A673 (cell line): Measurements from ENCODE around the gene SLC22A16. TPM values are rescaled to one million over a fixed set of nuclear protein-coding genes. Genes with fewer than 3 reads are reported as not detected.

ENCODE experiments used
- BruUV-seq: library from RNA; stranded (reverse); fragments of 400-500 nt; replicated peaks from 2 replicates; lab custom pipeline; 2021; lab: Mats Ljungman, UMichigan
- CTCF ChIA-PET: fragments of 300-600 bp; sonication (Branson Sonifier 250); formaldehyde crosslinking; loops from one replicate; lab custom pipeline; 2022; ENCODE audit warnings: antibody characterized with exemption; lab: Charles Lee
- POLR2A ChIA-PET: fragments of 300-600 bp; sonication (Branson Sonifier 250); formaldehyde crosslinking; loops from one replicate; lab custom pipeline; 2022; ENCODE audit warnings: antibody characterized with exemption; ENCODE audit not compliant: low non-redundant PET; lab: Charles Lee
- DNase-seq: peaks from one replicate; pipeline ENCODE4 v3.0.0-alpha.2; 2015; ENCODE audit warnings: low spot score
- H3K27ac ChIP-seq: fragments of 200-600 bp; sonication (generic); 2 replicates; pipeline ENCODE4 v1.5.1; 2016; ENCODE audit warnings: mixed run types, low read depth, mild to moderate bottlenecking, mixed read lengths, antibody characterized with exemption, low read length; ENCODE audit not compliant: poor library complexity, severe bottlenecking
- H3K27me3 ChIP-seq: fragments of 200-600 bp; sonication (generic); replicated peaks from 2 replicates; pipeline ENCODE4 v1.6.1; 2017; ENCODE audit warnings: mixed run types, low read depth, mild to moderate bottlenecking, mixed read lengths, antibody characterized with exemption, low read length; ENCODE audit not compliant: insufficient read depth, poor library complexity
- H3K36me3 ChIP-seq: fragments of 200-600 bp; sonication (generic); 2 replicates; pipeline ENCODE4 v1.6.1; 2016; ENCODE audit warnings: mixed run types, mild to moderate bottlenecking, mixed read lengths, antibody characterized with exemption, low read length; ENCODE audit not compliant: insufficient read depth, poor library complexity, severe bottlenecking
- H3K4me1 ChIP-seq: fragments of 200-600 bp; sonication (generic); 2 replicates; pipeline ENCODE4 v1.6.1; 2017; ENCODE audit warnings: mixed run types, mild to moderate bottlenecking, mixed read lengths, antibody characterized with exemption, low read length; ENCODE audit not compliant: insufficient read depth, poor library complexity, severe bottlenecking
- H3K4me3 ChIP-seq: fragments of 200-600 bp; sonication (generic); 2 replicates; pipeline ENCODE4 v1.5.1; 2016; ENCODE audit warnings: low read depth, mixed run types, mild to moderate bottlenecking, mixed read lengths, low read length; ENCODE audit not compliant: poor library complexity, severe bottlenecking
- H3K9me3 ChIP-seq: fragments of 200-600 bp; sonication (generic); 2 replicates; pipeline ENCODE4 v1.6.1; 2016; ENCODE audit warnings: mixed run types, low read depth, mild to moderate bottlenecking, mixed read lengths, antibody characterized with exemption, low read length; ENCODE audit not compliant: poor library complexity, severe bottlenecking
- CTCF ChIP-seq: fragments of 300-800, 200-600 bp; sonication (generic); conservative IDR thresholded peaks from 2 replicates; pipeline ENCODE4 v1.5.1; 2017; ENCODE audit warnings: low read depth, mild to moderate bottlenecking, antibody characterized with exemption, low read length, moderate library complexity, mixed read lengths
- EZH2 ChIP-seq: fragments of 200-600 bp; sonication (generic); IDR thresholded peaks from 2 replicates; pipeline ENCODE4 v1.6.1; 2017; ENCODE audit warnings: borderline replicate concordance, low read depth, mild to moderate bottlenecking, mixed read lengths, antibody characterized with exemption, low read length; ENCODE audit not compliant: poor library complexity, severe bottlenecking
- intact Hi-C: fragments of 100-400 bp; cut with micrococcal nuclease; formaldehyde crosslinking; loops from one replicate; pipeline ENCODE4 v1.10.0; 2022; ENCODE audit not compliant: unreplicated experiment
- total RNA-seq: library from RNA; stranded (reverse); gene quantifications from 2 replicates; pipeline ENCODE4 v1.2.3, GENCODE V29; 2021

Gene SLC22A16
- total RNA-seq, 1 experiment from 2014 or later = 0.15 TPM

GRCh38 chr6:110385458-110385863, 91.0 kb downstream of the SLC22A16 start:
- no peak overlapping the region for H3K27ac ChIP-seq
- H3K9me3 ChIP-seq = no peaks in the 10 kb centered on the region
- TF ChIP-seq EZH2 (no peak), CTCF (no peak)
- H3K36me3 ChIP-seq = no peaks in the 10 kb centered on the region
- POLR2A ChIA-PET = no interaction called here
- H3K4me1 ChIP-seq = peaks cover 36% of the 10 kb centered on the region
- no TSS peak for BruUV-seq
- H3K27me3 ChIP-seq = no peaks in the 10 kb centered on the region
- no peak for DNase-seq
- intact Hi-C loops = no loop called here
- no peak overlapping the region for H3K4me3 ChIP-seq
- CTCF ChIA-PET = interaction anchor here (0.6 kb wide), 2 partner anchors 13 to 89 kb away, joined by 3 read pairs; no protein-coding TSS in a partner anchor

GRCh38 chr6:110378552-110378951, 97.9 kb downstream of the SLC22A16 start:
- no peaks in the 10 kb centered on the region for H3K27me3 ChIP-seq
- no TSS peak for BruUV-seq
- DNase-seq = no peak
- H3K9me3 ChIP-seq = no peaks in the 10 kb centered on the region
- H3K4me1 ChIP-seq = no peaks in the 10 kb centered on the region
- no peak for TF ChIP-seq CTCF
- TF ChIP-seq EZH2 = no peak
- H3K27ac ChIP-seq = no peak overlapping the region
- intact Hi-C loops = no loop called here
- ChIA-PET POLR2A (no interaction called here), CTCF (no interaction called here)
- H3K36me3 ChIP-seq = no peaks in the 10 kb centered on the region
- H3K4me3 ChIP-seq = no peak overlapping the region

Other genes starting within 250 kb of the SLC22A16 start
- 6.4 and 9.0 TPM in 2 replicates for gene METTL24, start 118.3 kb downstream of the SLC22A16 start, total RNA-seq
- gene DDO, start 61.0 kb downstream of the SLC22A16 start, total RNA-seq = not detected in 2 replicates